PFSK-1 (cell line): ENCODE measurements around the gene SLC25A42.

Source experiments
- FOXP2 ChIP-seq: optimal IDR thresholded peaks from 2 replicates; pipeline ENCODE3; 2011; ENCODE audit warnings: borderline replicate concordance, control low read depth, inconsistent platforms; ENCODE audit not compliant: insufficient read depth; ENCODE audit errors: extremely low read length, extremely low read depth
- POLR2AphosphoS5 ChIP-seq: IDR thresholded peaks from 2 replicates; pipeline ENCODE4 v1.6.1; 2012; ENCODE audit warnings: low read depth, mild to moderate bottlenecking, control low read depth, low read length, moderate library complexity
- REST ChIP-seq, 2 experiments: IDR thresholded peaks; 2 replicates each; pipeline versions ENCODE4 v1.6.1 to v1.8.0; 2011 to 2012; ENCODE audit warnings: low read depth in 2 of 2, low read length in 2 of 2, control low read depth in 1 of 2, inconsistent platforms in 1 of 2, mild to moderate bottlenecking in 1 of 2, moderate library complexity in 1 of 2; ENCODE audit not compliant: insufficient read depth in 1 of 2
- SIN3A ChIP-seq: IDR thresholded peaks from 2 replicates; pipeline ENCODE4 v1.6.1; 2012; ENCODE audit warnings: mild to moderate bottlenecking, low read length, moderate library complexity, borderline replicate concordance; ENCODE audit not compliant: insufficient read depth
- TAF1 ChIP-seq: IDR thresholded peaks from 2 replicates; pipeline ENCODE4 v1.6.1; 2012; ENCODE audit warnings: low read length, control low read depth, borderline replicate concordance; ENCODE audit not compliant: insufficient read depth

GRCh38 chr19:19111136-19111835, 47.5 kb downstream of the SLC25A42 start:
- no peak for TF ChIP-seq REST (IDR thresholded peaks at IDR 0.05; ENCODE audit: insufficient read depth in 1 of 2, low read depth in 2 of 2, low read length in 2 of 2)
- TF ChIP-seq POLR2AphosphoS5, result no peak
- TF ChIP-seq SIN3A, result no peak
- TF ChIP-seq TAF1, result no peak
- TF ChIP-seq FOXP2, result no peak
